Measurements from ENCODE around the gene DIPK1A. TPM values are rescaled to one million over a fixed set of nuclear protein-coding genes. Genes with fewer than 3 reads are reported as not detected.

DIPK1A gene
- total RNA-seq, 1 experiment from 2014 or later = 3.8 TPM

- Mint-ChIP-seq H3K27ac (no peak overlapping the region), H3K4me1 (peaks cover 2 to 5% of the 10 kb centered on the region in 2 experiments; a peak in 2 of 4 replicates), H3K9me3 (no peaks in the 10 kb centered on the region), H3K27me3 (ENCODE audit: low read depth) (no peaks in the 10 kb centered on the region), H3K36me3 (ENCODE audit: insufficient read depth in 1 of 3, low read depth in 3 of 3) (no peaks in the 10 kb centered on the region), H3K4me3 (no peak overlapping the region)
- Histone ChIP-seq H2BK120ac (ENCODE audit: low read depth, low read length, poor library complexity, severe bottlenecking) (no peak overlapping the region), H3K56ac (ENCODE audit: insufficient read length, low read depth, low read length) (no peak overlapping the region), H4K91ac (ENCODE audit: insufficient read length, low read depth, low read length) (no peak overlapping the region), H2BK20ac (ENCODE audit: low read depth, low read length, poor library complexity, severe bottlenecking) (no peak overlapping the region), H2AFZ (ENCODE audit: low read length) (no peak overlapping the region), H2BK5ac (ENCODE audit: insufficient read length, low read length) (no peak overlapping the region), H2AK5ac (ENCODE audit: insufficient read length, low read length) (no peak overlapping the region), H3K4ac (ENCODE audit: low read depth, low read length) (no peak overlapping the region), H4K5ac (ENCODE audit: insufficient read length, low read depth, low read length) (no peak overlapping the region), H2BK15ac (ENCODE audit: low read depth, low read length) (no peak overlapping the region), H3K23me2 (ENCODE audit: insufficient read length, low read depth, low read length, poor library complexity, severe bottlenecking) (no peaks in the 10 kb centered on the region), H4K20me1 (ENCODE audit: control insufficient read depth, insufficient read depth, insufficient read length) (no peaks in the 10 kb centered on the region), H3K27me3 (ENCODE audit: insufficient read depth, low read length) (no peaks in the 10 kb centered on the region), H2BK12ac (ENCODE audit: insufficient read length, low read depth, low read length) (no peak overlapping the region), H3K4me1 (ENCODE audit: insufficient read depth, low read length) (no peaks in the 10 kb centered on the region), H3K14ac (ENCODE audit: insufficient read depth, low read length) (no peak overlapping the region), H4K8ac (replicated peaks; ENCODE audit: insufficient read length, low read depth, low read length) (no peak overlapping the region), H3K79me2 (ENCODE audit: insufficient read depth, low read length) (no peaks in the 10 kb centered on the region), H3K9ac (ENCODE audit: extremely low read depth, insufficient read length, low read length) (no peak overlapping the region), H3K4me2 (ENCODE audit: insufficient read depth, insufficient read length, low read length) (no peak overlapping the region), H3T11ph (ENCODE audit: low read length) (no peak overlapping the region), H3K9me3 (ENCODE audit: control insufficient read depth, low read depth, low read length) (no peaks in the 10 kb centered on the region), H3K27ac (ENCODE audit: insufficient read length, low read depth, low read length) (no peak overlapping the region), H3K79me1 (ENCODE audit: insufficient read depth, low read depth, low read length, poor library complexity, severe bottlenecking) (no peaks in the 10 kb centered on the region), H3K23ac (ENCODE audit: insufficient read length, low read depth, low read length) (no peak overlapping the region), H3K18ac (ENCODE audit: insufficient read length, low read depth, low read length) (no peak overlapping the region)
- no CpG with 5 or more reads among the region's 1 CpG for WGBS (ENCODE audit: extremely low coverage, insufficient read length, low lambda C conversion rate)
- TF ChIP-seq CTCF (conservative IDR thresholded peaks at IDR 0.05) = no peak
- DNase-seq = no peak
These were observed 31.6 kb upstream of the DIPK1A start for GRCh38 chr1:92992877-92993276.

Data from H9 (cell line).